Esophagus mucosa (tissue), 1 donor: ENCODE results near the gene ASCL5. TPM values are rescaled to one million over a fixed set of nuclear protein-coding genes. Genes with fewer than 3 reads are reported as not detected.
A peak's percentile ranks its signal among the peaks of the same experiment; 100 is the strongest.

Source experiments
- ATAC-seq: fragments of 200-7000 bp; cut with Tn5 transposase; one replicate; pipeline ENCODE4 v1.9.1; 2020
- total RNA-seq: library from RNA; stranded (reverse); gene quantifications from one replicate; pipeline ENCODE4 v1.2.4, GENCODE V29; 2023
- donor health status: DM: yes; HTN: yes; CAD: no.

Gene ASCL5
- total RNA-seq, 1 donor from 2014 or later: not detected

- no peak for ATAC-seq
Measured at GRCh38 chr1:201110616-201111015, 16.4 kb downstream of the ASCL5 start.

- no peak for ATAC-seq
Measured at GRCh38 chr1:201110138-201110537, 16.8 kb downstream of the ASCL5 start.

GRCh38 chr1:201109651-201110050, 17.3 kb downstream of the ASCL5 start:
- ATAC-seq: no peak

- ATAC-seq: peak; percentile 26
Measured at GRCh38 chr1:201108614-201109013, 18.4 kb downstream of the ASCL5 start.

GRCh38 chr1:201105688-201106087, 21.3 kb downstream of the ASCL5 start:
- no peak for ATAC-seq

- ATAC-seq: no peak
Measured at GRCh38 chr1:201104141-201104540, 22.8 kb downstream of the ASCL5 start.

- ATAC-seq: no peak
Measured at GRCh38 chr1:201103666-201104065, 23.3 kb downstream of the ASCL5 start.

- no peak for ATAC-seq
Measured at GRCh38 chr1:201100169-201100930, 26.6 kb downstream of the ASCL5 start.

GRCh38 chr1:201098992-201099677, 27.8 kb downstream of the ASCL5 start:
- ATAC-seq: no peak

- ATAC-seq: no peak
Measured at GRCh38 chr1:201096977-201097856, 29.8 kb downstream of the ASCL5 start.

- peak; percentile 60 for ATAC-seq
Measured at GRCh38 chr1:201096041-201096461, 30.9 kb downstream of the ASCL5 start.

- no peak for ATAC-seq
Measured at GRCh38 chr1:201095581-201095980, 31.4 kb downstream of the ASCL5 start.

- no peak for ATAC-seq
Measured at GRCh38 chr1:201094832-201095231, 32.2 kb downstream of the ASCL5 start.

- ATAC-seq: no peak
Measured at GRCh38 chr1:201093962-201094361, 33.0 kb downstream of the ASCL5 start.

- no peak for ATAC-seq
Measured at GRCh38 chr1:201093561-201093960, 33.4 kb downstream of the ASCL5 start.

- no peak for ATAC-seq
Measured at GRCh38 chr1:201092738-201093137, 34.2 kb downstream of the ASCL5 start.

- no peak for ATAC-seq
Measured at GRCh38 chr1:201091256-201091655, 35.7 kb downstream of the ASCL5 start.

GRCh38 chr1:201090541-201090940, 36.4 kb downstream of the ASCL5 start:
- ATAC-seq: no peak

GRCh38 chr1:201089596-201089995, 37.4 kb downstream of the ASCL5 start:
- ATAC-seq: no peak

GRCh38 chr1:201088901-201089525, 38.0 kb downstream of the ASCL5 start:
- ATAC-seq: peak; percentile 35

- ATAC-seq: no peak
Measured at GRCh38 chr1:201088395-201088794, 38.6 kb downstream of the ASCL5 start.

GRCh38 chr1:201085902-201086735, 40.9 kb downstream of the ASCL5 start:
- peak; percentile 72 for ATAC-seq
